GM23338 (cell line): Measurements from ENCODE around the gene DIAPH1. TPM values are rescaled to one million over a fixed set of nuclear protein-coding genes. Genes with fewer than 3 reads are reported as not detected.

Source experiments
- ATAC-seq: fragments of 200-7000 bp; cut with Tn5 transposase; 3 replicates; pipeline ENCODE4 v1.9.1; 2020
- DNase-seq: peaks from one replicate; pipeline ENCODE4 v3.0.0-alpha.2; 2015; ENCODE audit warnings: low spot score
- H2AFZ ChIP-seq: fragments of 200-600 bp; sonication (generic); 2 replicates; pipeline ENCODE4 v1.8.0; 2016; ENCODE audit warnings: antibody characterized with exemption, mild to moderate bottlenecking, moderate library complexity
- H3F3A ChIP-seq: fragments of 200-600 bp; sonication (generic); replicated peaks from 2 replicates; pipeline ENCODE4 v1.8.0; 2017; ENCODE audit warnings: antibody characterized with exemption, mixed run types, low read depth
- H3K27ac ChIP-seq: fragments of 200-600 bp; sonication (generic); 2 replicates; pipeline ENCODE4 v1.6.1; 2016; ENCODE audit warnings: low read depth
- H3K27me3 ChIP-seq: fragments of 200-600 bp; sonication (generic); 2 replicates; pipeline ENCODE4 v1.8.0; 2016; ENCODE audit warnings: mild to moderate bottlenecking, mixed run types, moderate library complexity; ENCODE audit not compliant: insufficient read depth
- H3K36me3 ChIP-seq: fragments of 200-600 bp; sonication (generic); 2 replicates; pipeline ENCODE4 v1.8.0; 2016; ENCODE audit warnings: mild to moderate bottlenecking; ENCODE audit not compliant: insufficient read depth
- H3K4me1 ChIP-seq: fragments of 200-600 bp; sonication (generic); 2 replicates; pipeline ENCODE4 v1.8.0; 2016; ENCODE audit warnings: mild to moderate bottlenecking, moderate library complexity; ENCODE audit not compliant: insufficient read depth
- H3K4me2 ChIP-seq: fragments of 200-600 bp; sonication (generic); 2 replicates; pipeline ENCODE4 v1.7.1; 2017; ENCODE audit warnings: mixed run types
- H3K4me3 ChIP-seq: fragments of 200-600 bp; sonication (generic); 2 replicates; pipeline ENCODE4 v1.6.1; 2016; ENCODE audit warnings: mixed run types
- H3K79me2 ChIP-seq: fragments of 200-600 bp; sonication (generic); replicated peaks from 2 replicates; pipeline ENCODE4 v1.8.0; 2017; ENCODE audit warnings: mild to moderate bottlenecking; ENCODE audit not compliant: insufficient read depth
- H3K9me2 ChIP-seq: fragments of 200-600 bp; sonication (generic); 2 replicates; pipeline ENCODE4 v1.8.0; 2017; ENCODE audit not compliant: insufficient read depth
- H4K20me1 ChIP-seq: fragments of 200-600 bp; sonication (generic); replicated peaks from 2 replicates; pipeline ENCODE4 v1.8.0; 2017; ENCODE audit warnings: mild to moderate bottlenecking; ENCODE audit not compliant: insufficient read depth
- H3K27ac Mint-ChIP-seq: 2 replicates; pipeline ENCODE4 v1.8.0; 2020; ENCODE audit warnings: inconsistent platforms, mild to moderate bottlenecking, moderate library complexity, mixed read lengths
- H3K27me3 Mint-ChIP-seq: 3 replicates; pipeline ENCODE4 v1.8.0; 2022; ENCODE audit warnings: low read depth, mild to moderate bottlenecking, moderate library complexity, mixed read lengths, inconsistent platforms; ENCODE audit not compliant: insufficient read depth, poor library complexity
- H3K36me3 Mint-ChIP-seq: 3 replicates; pipeline ENCODE4 v1.8.0; 2021; ENCODE audit warnings: low read depth, mild to moderate bottlenecking, inconsistent platforms, moderate library complexity, mixed read lengths
- H3K4me1 Mint-ChIP-seq: 3 replicates; pipeline ENCODE4 v1.8.0; 2020; ENCODE audit warnings: mild to moderate bottlenecking, inconsistent platforms, mixed read lengths
- H3K4me3 Mint-ChIP-seq: 3 replicates; pipeline ENCODE4 v1.8.0; 2021; ENCODE audit warnings: moderate library complexity, mild to moderate bottlenecking, inconsistent platforms, mixed read lengths
- H3K9me3 Mint-ChIP-seq: 3 replicates; pipeline ENCODE4 v1.8.0; 2020; ENCODE audit warnings: moderate library complexity, mild to moderate bottlenecking, inconsistent platforms, mixed read lengths
- CREB1 ChIP-seq: fragments of 250-450 bp; sonication (Bioruptor Pico); IDR thresholded peaks from 2 replicates; pipeline ENCODE4 v1.5.0; 2020; ENCODE audit warnings: low read depth, mild to moderate bottlenecking, moderate library complexity
- EZH2 ChIP-seq: fragments of 200-600 bp; sonication (generic); IDR thresholded peaks from one replicate; pipeline ENCODE4 v1.8.0; 2017; ENCODE audit warnings: antibody characterized with exemption, mild to moderate bottlenecking, low read depth; ENCODE audit not compliant: unreplicated experiment
- EZH2phosphoT487 ChIP-seq: fragments of 200-600 bp; sonication (generic); IDR thresholded peaks from one replicate; pipeline ENCODE4 v1.8.1; 2018; ENCODE audit warnings: antibody characterized with exemption; ENCODE audit not compliant: unreplicated experiment
- JUNB ChIP-seq: IDR thresholded peaks from one replicate; pipeline ENCODE4 v1.6.1; 2016; ENCODE audit warnings: antibody characterized with exemption; ENCODE audit not compliant: unreplicated experiment
- NANOG ChIP-seq: IDR thresholded peaks from 2 replicates; pipeline ENCODE4 v1.6.1; 2016; ENCODE audit warnings: antibody characterized with exemption, borderline replicate concordance
- POLR2AphosphoS5 ChIP-seq: IDR thresholded peaks from 2 replicates; pipeline ENCODE4 v1.6.1; 2016; ENCODE audit warnings: antibody characterized with exemption, low read depth
- STAT1 ChIP-seq: IDR thresholded peaks from one replicate; pipeline ENCODE4 v1.6.1; 2016; ENCODE audit warnings: antibody characterized with exemption; ENCODE audit not compliant: unreplicated experiment
- ZNF114 ChIP-seq: fragments of 250-450 bp; sonication (Bioruptor Pico); IDR thresholded peaks from 2 replicates; pipeline ENCODE4 v1.5.0; 2020; ENCODE audit warnings: mild to moderate bottlenecking, moderate library complexity
- ZNF331 ChIP-seq: fragments of 250-450 bp; sonication (Bioruptor Pico); IDR thresholded peaks from 2 replicates; pipeline ENCODE4 v1.5.0; 2020; ENCODE audit warnings: low read depth, mild to moderate bottlenecking, moderate library complexity
- polyA plus RNA-seq: library from polyadenylated mRNA; unstranded; fragments of >200 nt; fragmentation: Nextera tagmentation; extraction: Ambion mirVana; gene quantifications from 2 replicates; pipeline ENCODE4 v1.2.1, GENCODE V29; 2016
- total RNA-seq: library from RNA; depleted of rRNA; stranded (reverse); fragments of >200 nt; shearing (Covaris generic); gene quantifications from 2 replicates; pipeline ENCODE4 v1.2.3, GENCODE V29; 2014
- TF ChIP-seq, protein P1 (sequence below), 2 experiments: fragments of 200-600 bp in 1 of 2; sonication (generic) in 1 of 2; conservative IDR thresholded peaks; 2 replicates each; pipeline versions ENCODE4 v1.5.1 to v1.6.1; 2016 to 2017; ENCODE audit warnings: antibody characterized with exemption in 2 of 2, low read depth in 2 of 2, mild to moderate bottlenecking in 2 of 2, moderate library complexity in 1 of 2
- TF ChIP-seq, protein P2 (sequence below): IDR thresholded peaks from 2 replicates; pipeline ENCODE4 v1.6.1; 2016; ENCODE audit warnings: antibody characterized with exemption
- TF ChIP-seq, protein P3 (sequence below): fragments of 250-450 bp; sonication (Bioruptor Pico); IDR thresholded peaks from 2 replicates; pipeline ENCODE4 v1.5.0; 2020; ENCODE audit warnings: mild to moderate bottlenecking, moderate library complexity
- TF ChIP-seq, protein P4 (sequence below): IDR thresholded peaks from one replicate; pipeline ENCODE4 v1.6.1; 2018; ENCODE audit warnings: antibody characterized with exemption; ENCODE audit not compliant: unreplicated experiment

Gene DIAPH1
- total and polyA plus RNA-seq, 2 experiments from 2014 or later: 42.9 to 104 TPM

DNA sequence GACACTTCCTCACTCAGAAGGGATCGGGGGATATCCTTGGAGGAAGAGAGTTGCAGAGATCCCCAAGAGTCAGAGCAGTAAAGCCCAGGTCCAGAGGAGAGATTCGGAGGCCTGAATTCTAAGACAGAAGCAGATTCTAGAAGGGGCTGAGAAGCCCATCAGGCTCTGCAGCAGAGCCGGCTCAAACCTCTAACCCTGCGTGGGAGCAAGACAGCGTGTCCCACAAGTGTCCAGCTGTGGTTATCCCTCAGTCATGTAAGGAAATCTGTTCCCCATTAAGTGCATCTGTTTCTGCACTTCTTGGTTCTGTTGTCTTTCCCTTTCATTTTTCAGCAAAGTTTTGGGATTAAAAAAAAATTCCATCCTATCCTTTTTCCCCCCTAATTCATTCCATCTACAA lies 4.8 kb upstream of the DIAPH1 start:
- Histone ChIP-seq H3K36me3 (peaks cover 25% of the 10 kb centered on the region), H3K9me2 (no peaks in the 10 kb centered on the region), H3F3A (peaks cover 21% of the 10 kb centered on the region; the same call in 1 of the 2 replicates), H3K27ac (peak overlapping the region; percentile 78), H3K27me3 (no peaks in the 10 kb centered on the region), H2AFZ (no peak overlapping the region), H3K79me2 (no peaks in the 10 kb centered on the region), H4K20me1 (peaks cover 15% of the 10 kb centered on the region), H3K4me3 (no peak overlapping the region), H3K4me1 (peaks cover 18% of the 10 kb centered on the region; the same call in 1 of the 2 replicates), H3K4me2 (peak overlapping the region; percentile 65)
- DNase-seq: no peak
- TF ChIP-seq, protein P1, sequence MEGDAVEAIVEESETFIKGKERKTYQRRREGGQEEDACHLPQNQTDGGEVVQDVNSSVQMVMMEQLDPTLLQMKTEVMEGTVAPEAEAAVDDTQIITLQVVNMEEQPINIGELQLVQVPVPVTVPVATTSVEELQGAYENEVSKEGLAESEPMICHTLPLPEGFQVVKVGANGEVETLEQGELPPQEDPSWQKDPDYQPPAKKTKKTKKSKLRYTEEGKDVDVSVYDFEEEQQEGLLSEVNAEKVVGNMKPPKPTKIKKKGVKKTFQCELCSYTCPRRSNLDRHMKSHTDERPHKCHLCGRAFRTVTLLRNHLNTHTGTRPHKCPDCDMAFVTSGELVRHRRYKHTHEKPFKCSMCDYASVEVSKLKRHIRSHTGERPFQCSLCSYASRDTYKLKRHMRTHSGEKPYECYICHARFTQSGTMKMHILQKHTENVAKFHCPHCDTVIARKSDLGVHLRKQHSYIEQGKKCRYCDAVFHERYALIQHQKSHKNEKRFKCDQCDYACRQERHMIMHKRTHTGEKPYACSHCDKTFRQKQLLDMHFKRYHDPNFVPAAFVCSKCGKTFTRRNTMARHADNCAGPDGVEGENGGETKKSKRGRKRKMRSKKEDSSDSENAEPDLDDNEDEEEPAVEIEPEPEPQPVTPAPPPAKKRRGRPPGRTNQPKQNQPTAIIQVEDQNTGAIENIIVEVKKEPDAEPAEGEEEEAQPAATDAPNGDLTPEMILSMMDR (conservative IDR thresholded peaks at IDR 0.05; ENCODE audit: low read depth in 2 of 2): no peak
- TF ChIP-seq STAT1: no peak
- no peak for TF ChIP-seq POLR2AphosphoS5
- no peak for TF ChIP-seq JUNB
- TF ChIP-seq, protein P2, sequence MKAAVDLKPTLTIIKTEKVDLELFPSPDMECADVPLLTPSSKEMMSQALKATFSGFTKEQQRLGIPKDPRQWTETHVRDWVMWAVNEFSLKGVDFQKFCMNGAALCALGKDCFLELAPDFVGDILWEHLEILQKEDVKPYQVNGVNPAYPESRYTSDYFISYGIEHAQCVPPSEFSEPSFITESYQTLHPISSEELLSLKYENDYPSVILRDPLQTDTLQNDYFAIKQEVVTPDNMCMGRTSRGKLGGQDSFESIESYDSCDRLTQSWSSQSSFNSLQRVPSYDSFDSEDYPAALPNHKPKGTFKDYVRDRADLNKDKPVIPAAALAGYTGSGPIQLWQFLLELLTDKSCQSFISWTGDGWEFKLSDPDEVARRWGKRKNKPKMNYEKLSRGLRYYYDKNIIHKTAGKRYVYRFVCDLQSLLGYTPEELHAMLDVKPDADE: no peak
- TF ChIP-seq CREB1 (CRISPR knock-in tag): no peak
- no peak for TF ChIP-seq NANOG
- no peak for TF ChIP-seq ZNF114 (CRISPR knock-in tag)
- TF ChIP-seq, protein P3, sequence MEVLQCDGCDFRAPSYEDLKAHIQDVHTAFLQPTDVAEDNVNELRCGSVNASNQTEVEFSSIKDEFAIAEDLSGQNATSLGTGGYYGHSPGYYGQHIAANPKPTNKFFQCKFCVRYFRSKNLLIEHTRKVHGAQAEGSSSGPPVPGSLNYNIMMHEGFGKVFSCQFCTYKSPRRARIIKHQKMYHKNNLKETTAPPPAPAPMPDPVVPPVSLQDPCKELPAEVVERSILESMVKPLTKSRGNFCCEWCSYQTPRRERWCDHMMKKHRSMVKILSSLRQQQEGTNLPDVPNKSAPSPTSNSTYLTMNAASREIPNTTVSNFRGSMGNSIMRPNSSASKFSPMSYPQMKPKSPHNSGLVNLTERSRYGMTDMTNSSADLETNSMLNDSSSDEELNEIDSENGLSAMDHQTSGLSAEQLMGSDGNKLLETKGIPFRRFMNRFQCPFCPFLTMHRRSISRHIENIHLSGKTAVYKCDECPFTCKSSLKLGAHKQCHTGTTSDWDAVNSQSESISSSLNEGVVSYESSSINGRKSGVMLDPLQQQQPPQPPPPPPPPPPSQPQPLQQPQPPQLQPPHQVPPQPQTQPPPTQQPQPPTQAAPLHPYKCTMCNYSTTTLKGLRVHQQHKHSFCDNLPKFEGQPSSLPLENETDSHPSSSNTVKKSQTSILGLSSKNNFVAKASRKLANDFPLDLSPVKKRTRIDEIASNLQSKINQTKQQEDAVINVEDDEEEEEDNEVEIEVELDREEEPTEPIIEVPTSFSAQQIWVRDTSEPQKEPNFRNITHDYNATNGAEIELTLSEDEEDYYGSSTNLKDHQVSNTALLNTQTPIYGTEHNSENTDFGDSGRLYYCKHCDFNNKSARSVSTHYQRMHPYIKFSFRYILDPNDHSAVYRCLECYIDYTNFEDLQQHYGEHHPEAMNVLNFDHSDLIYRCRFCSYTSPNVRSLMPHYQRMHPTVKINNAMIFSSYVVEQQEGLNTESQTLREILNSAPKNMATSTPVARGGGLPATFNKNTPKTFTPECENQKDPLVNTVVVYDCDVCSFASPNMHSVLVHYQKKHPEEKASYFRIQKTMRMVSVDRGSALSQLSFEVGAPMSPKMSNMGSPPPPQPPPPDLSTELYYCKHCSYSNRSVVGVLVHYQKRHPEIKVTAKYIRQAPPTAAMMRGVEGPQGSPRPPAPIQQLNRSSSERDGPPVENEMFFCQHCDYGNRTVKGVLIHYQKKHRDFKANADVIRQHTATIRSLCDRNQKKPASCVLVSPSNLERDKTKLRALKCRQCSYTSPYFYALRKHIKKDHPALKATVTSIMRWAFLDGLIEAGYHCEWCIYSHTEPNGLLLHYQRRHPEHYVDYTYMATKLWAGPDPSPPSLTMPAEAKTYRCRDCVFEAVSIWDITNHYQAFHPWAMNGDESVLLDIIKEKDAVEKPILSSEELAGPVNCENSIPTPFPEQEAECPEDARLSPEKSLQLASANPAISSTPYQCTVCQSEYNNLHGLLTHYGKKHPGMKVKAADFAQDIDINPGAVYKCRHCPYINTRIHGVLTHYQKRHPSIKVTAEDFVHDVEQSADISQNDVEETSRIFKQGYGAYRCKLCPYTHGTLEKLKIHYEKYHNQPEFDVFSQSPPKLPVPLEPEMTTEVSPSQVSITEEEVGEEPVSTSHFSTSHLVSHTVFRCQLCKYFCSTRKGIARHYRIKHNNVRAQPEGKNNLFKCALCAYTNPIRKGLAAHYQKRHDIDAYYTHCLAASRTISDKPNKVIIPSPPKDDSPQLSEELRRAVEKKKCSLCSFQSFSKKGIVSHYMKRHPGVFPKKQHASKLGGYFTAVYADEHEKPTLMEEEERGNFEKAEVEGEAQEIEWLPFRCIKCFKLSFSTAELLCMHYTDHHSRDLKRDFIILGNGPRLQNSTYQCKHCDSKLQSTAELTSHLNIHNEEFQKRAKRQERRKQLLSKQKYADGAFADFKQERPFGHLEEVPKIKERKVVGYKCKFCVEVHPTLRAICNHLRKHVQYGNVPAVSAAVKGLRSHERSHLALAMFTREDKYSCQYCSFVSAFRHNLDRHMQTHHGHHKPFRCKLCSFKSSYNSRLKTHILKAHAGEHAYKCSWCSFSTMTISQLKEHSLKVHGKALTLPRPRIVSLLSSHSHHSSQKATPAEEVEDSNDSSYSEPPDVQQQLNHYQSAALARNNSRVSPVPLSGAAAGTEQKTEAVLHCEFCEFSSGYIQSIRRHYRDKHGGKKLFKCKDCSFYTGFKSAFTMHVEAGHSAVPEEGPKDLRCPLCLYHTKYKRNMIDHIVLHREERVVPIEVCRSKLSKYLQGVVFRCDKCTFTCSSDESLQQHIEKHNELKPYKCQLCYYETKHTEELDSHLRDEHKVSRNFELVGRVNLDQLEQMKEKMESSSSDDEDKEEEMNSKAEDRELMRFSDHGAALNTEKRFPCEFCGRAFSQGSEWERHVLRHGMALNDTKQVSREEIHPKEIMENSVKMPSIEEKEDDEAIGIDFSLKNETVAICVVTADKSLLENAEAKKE (CRISPR knock-in tag): no peak
- no peak for TF ChIP-seq EZH2phosphoT487
- TF ChIP-seq EZH2: no peak
- TF ChIP-seq, protein P4, sequence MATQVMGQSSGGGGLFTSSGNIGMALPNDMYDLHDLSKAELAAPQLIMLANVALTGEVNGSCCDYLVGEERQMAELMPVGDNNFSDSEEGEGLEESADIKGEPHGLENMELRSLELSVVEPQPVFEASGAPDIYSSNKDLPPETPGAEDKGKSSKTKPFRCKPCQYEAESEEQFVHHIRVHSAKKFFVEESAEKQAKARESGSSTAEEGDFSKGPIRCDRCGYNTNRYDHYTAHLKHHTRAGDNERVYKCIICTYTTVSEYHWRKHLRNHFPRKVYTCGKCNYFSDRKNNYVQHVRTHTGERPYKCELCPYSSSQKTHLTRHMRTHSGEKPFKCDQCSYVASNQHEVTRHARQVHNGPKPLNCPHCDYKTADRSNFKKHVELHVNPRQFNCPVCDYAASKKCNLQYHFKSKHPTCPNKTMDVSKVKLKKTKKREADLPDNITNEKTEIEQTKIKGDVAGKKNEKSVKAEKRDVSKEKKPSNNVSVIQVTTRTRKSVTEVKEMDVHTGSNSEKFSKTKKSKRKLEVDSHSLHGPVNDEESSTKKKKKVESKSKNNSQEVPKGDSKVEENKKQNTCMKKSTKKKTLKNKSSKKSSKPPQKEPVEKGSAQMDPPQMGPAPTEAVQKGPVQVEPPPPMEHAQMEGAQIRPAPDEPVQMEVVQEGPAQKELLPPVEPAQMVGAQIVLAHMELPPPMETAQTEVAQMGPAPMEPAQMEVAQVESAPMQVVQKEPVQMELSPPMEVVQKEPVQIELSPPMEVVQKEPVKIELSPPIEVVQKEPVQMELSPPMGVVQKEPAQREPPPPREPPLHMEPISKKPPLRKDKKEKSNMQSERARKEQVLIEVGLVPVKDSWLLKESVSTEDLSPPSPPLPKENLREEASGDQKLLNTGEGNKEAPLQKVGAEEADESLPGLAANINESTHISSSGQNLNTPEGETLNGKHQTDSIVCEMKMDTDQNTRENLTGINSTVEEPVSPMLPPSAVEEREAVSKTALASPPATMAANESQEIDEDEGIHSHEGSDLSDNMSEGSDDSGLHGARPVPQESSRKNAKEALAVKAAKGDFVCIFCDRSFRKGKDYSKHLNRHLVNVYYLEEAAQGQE: no peak
- no peak for TF ChIP-seq ZNF331
- Mint-ChIP-seq H3K27me3 (peaks cover 3% of the 10 kb centered on the region), H3K4me3 (no peak overlapping the region; the same call in 2 of the 3 replicates), H3K36me3 (peaks cover 59% of the 10 kb centered on the region), H3K9me3 (no peaks in the 10 kb centered on the region), H3K4me1 (peaks cover 11% of the 10 kb centered on the region), H3K27ac (0 out of 2 replicates have a peak overlapping the region, but pooled peaks have one; percentile 59)
- ATAC-seq: no peak
